Ishikawa (cell line): ENCODE measurements around the gene SLC22A15.

ENCODE experiments used
- CEBPB ChIP-seq: IDR thresholded peaks from 2 replicates; pipeline ENCODE4 v1.6.1; 2012
- CREB1 ChIP-seq: IDR thresholded peaks from 2 replicates; pipeline ENCODE4 v1.6.1; 2012; ENCODE audit warnings: low read depth
- EGR1 ChIP-seq: IDR thresholded peaks from 2 replicates; pipeline ENCODE4 v1.6.1; 2012
- EP300 ChIP-seq: IDR thresholded peaks from 2 replicates; pipeline ENCODE4 v1.6.1; 2012; ENCODE audit warnings: borderline replicate concordance
- FOXM1 ChIP-seq: IDR thresholded peaks from 2 replicates; pipeline ENCODE4 v1.6.1; 2012; ENCODE audit warnings: low read depth, borderline replicate concordance
- NFIC ChIP-seq: IDR thresholded peaks from 2 replicates; pipeline ENCODE4 v1.6.1; 2012
- RAD21 ChIP-seq: IDR thresholded peaks from 2 replicates; pipeline ENCODE4 v1.6.1; 2012; ENCODE audit warnings: low read depth
- TAF1 ChIP-seq: IDR thresholded peaks from 2 replicates; pipeline ENCODE4 v1.6.1; 2012; ENCODE audit warnings: low read depth, mild to moderate bottlenecking
- TCF12 ChIP-seq: IDR thresholded peaks from 2 replicates; pipeline ENCODE4 v1.6.1; 2012; ENCODE audit warnings: low read depth
- TEAD4 ChIP-seq: IDR thresholded peaks from 2 replicates; pipeline ENCODE4 v1.6.1; 2012
- YY1 ChIP-seq: IDR thresholded peaks from 2 replicates; pipeline ENCODE4 v1.6.1; 2012; ENCODE audit warnings: low read depth
- ZBTB7A ChIP-seq: IDR thresholded peaks from 2 replicates; pipeline ENCODE4 v1.6.1; 2012; ENCODE audit warnings: low read depth
- TF ChIP-seq, protein P1 (sequence below): IDR thresholded peaks from 2 replicates; pipeline ENCODE4 v1.6.1; 2012
- TF ChIP-seq, protein P2 (sequence below): IDR thresholded peaks from 2 replicates; pipeline ENCODE4 v1.6.1; 2012; ENCODE audit warnings: low read depth, mild to moderate bottlenecking
- TF ChIP-seq, protein P3 (sequence below): IDR thresholded peaks from 2 replicates; pipeline ENCODE4 v1.6.1; 2012

Gene SLC22A15

DNA sequence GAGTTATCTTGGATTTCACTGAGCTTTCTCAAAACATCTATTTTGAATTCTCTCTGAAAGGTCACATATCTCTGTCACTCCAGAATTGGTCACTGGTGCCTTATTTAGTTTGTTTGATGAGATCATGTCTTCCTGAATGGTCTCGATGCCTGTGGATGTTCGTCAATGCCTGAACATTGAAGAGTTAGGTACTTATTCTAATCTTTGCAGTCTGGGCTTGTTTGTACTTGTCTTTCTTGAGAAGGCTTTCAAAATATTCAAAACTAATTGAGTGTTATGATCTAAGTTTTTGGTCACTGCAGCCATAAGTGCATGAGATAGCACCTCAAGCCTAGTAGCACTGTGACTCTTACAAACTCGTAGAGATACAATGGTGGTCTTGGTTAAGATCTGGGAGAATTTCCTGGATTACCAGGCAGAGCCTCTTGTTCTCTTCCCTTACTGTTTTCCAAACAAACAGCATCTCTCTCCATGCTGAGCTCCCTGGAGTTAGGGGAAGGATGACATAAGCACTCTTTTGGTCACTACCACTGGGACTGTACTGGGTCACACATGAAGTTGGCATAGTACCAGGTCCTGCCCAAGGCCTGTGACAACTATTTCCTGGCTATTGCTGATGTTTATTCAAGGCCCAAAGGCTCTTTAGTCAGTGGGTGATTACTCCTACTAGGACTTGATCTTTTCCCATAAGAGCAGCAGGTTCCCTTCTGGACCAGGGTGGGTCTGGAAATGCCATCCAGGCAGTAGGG, 25.6 kb downstream of the SLC22A15 start:
- TF ChIP-seq RAD21 (no peak), NFIC (no peak), ZBTB7A (no peak)
- TF ChIP-seq, protein P1, sequence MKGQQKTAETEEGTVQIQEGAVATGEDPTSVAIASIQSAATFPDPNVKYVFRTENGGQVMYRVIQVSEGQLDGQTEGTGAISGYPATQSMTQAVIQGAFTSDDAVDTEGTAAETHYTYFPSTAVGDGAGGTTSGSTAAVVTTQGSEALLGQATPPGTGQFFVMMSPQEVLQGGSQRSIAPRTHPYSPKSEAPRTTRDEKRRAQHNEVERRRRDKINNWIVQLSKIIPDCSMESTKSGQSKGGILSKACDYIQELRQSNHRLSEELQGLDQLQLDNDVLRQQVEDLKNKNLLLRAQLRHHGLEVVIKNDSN, result no peak

DNA sequence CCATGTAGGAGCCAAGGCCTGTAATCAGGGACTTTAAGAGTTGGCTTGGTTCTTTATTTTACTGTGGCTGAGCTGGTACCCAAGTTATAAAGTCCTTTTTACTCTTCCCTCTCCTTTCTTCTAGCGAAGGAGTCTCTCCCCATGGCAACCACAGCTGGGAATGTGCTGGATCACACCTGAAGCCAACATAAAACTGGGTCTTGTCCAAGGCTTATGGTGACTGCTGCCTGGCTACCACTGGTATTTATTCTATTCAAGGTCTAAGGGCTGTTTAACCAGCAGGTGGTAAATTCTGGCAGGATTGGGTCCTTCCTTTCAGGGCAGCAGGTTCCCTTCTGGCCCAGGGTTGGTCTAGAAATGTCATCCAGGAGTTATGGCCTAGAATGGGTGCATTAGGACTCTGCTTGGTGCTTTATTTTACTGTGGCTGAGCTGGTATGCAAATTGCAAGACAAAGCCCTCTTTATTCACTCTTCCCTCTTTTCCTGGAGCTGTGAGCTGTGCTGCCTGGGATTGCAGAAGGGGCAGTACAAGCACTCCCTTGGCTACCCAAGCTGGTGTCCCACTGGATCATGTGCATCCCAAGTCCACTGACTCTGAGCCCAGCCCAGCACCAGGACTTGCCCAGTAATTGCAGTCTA, 26.6 kb downstream of the SLC22A15 start:
- TF ChIP-seq, protein P1, result no peak
- TF ChIP-seq ZBTB7A (no peak), TEAD4 (no peak), TAF1 (no peak), EGR1 (no peak), RAD21 (no peak), FOXM1 (no peak), CEBPB (no peak), TCF12 (no peak), YY1 (no peak), EP300 (no peak), CREB1 (no peak), NFIC (no peak)
- TF ChIP-seq, protein P2, sequence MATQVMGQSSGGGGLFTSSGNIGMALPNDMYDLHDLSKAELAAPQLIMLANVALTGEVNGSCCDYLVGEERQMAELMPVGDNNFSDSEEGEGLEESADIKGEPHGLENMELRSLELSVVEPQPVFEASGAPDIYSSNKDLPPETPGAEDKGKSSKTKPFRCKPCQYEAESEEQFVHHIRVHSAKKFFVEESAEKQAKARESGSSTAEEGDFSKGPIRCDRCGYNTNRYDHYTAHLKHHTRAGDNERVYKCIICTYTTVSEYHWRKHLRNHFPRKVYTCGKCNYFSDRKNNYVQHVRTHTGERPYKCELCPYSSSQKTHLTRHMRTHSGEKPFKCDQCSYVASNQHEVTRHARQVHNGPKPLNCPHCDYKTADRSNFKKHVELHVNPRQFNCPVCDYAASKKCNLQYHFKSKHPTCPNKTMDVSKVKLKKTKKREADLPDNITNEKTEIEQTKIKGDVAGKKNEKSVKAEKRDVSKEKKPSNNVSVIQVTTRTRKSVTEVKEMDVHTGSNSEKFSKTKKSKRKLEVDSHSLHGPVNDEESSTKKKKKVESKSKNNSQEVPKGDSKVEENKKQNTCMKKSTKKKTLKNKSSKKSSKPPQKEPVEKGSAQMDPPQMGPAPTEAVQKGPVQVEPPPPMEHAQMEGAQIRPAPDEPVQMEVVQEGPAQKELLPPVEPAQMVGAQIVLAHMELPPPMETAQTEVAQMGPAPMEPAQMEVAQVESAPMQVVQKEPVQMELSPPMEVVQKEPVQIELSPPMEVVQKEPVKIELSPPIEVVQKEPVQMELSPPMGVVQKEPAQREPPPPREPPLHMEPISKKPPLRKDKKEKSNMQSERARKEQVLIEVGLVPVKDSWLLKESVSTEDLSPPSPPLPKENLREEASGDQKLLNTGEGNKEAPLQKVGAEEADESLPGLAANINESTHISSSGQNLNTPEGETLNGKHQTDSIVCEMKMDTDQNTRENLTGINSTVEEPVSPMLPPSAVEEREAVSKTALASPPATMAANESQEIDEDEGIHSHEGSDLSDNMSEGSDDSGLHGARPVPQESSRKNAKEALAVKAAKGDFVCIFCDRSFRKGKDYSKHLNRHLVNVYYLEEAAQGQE, result no peak
- TF ChIP-seq, protein P3, sequence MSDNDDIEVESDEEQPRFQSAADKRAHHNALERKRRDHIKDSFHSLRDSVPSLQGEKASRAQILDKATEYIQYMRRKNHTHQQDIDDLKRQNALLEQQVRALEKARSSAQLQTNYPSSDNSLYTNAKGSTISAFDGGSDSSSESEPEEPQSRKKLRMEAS, result no peak

DNA sequence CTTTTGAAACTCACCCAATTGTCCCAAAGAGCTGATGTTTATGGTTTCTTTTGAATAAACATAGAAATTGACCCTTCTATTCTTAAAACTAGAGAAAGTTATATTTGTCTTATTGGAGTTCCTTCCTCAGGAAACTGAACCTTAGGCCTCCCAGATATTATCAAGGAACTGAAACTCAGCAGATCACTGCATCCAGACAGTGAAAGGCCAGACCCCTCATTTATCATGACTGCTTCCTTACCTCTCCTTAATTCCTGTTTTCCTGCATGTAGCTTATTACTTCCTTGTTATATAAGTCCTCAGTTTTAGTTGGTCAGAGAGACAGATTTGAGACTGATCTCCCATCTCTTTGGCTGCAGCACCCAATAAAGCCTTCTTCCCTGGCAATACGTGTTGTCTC, 27.5 kb downstream of the SLC22A15 start:
- TF ChIP-seq TEAD4 (no peak), FOXM1 (no peak), EGR1 (no peak), TAF1 (no peak), YY1 (no peak), ZBTB7A (no peak)
- TF ChIP-seq, protein P3, result no peak
- TF ChIP-seq, protein P1, result no peak

DNA sequence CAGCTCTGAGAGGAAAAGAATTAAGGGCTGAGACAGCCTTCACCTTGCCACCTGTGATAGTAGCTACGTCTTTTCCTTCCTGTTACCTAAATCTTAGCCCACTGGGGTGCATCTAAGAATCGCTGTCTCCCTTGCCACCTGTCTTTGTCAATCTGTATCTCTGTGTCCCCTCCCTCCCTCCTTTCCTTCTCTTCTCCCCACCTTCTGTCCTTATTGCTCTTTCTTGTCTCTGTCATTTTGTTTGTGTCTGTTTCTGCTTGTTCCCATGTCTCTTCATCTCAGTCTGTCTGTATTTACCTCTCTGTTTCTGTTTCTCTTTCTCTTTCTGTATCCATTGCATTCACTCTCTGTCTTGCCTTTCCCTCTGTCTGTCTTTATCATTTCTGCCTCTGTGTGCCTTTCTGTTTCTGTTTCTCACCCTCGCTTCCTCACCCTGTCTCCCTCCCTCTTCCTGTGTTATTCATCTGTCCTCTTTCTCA, 30.2 kb downstream of the SLC22A15 start:
- TF ChIP-seq NFIC (no peak), CEBPB (no peak), TCF12 (no peak), YY1 (no peak), FOXM1 (no peak), TEAD4 (no peak), ZBTB7A (no peak), CREB1 (no peak), TAF1 (no peak), EP300 (no peak), EGR1 (no peak), RAD21 (no peak)
- TF ChIP-seq, protein P2, result no peak
- TF ChIP-seq, protein P1, result no peak
- TF ChIP-seq, protein P3, result no peak
